Fibroblast of villous mesenchyme (primary cell): ENCODE results near the gene DMPK. TPM values are rescaled to one million over a fixed set of nuclear protein-coding genes. Genes with fewer than 3 reads are reported as not detected.
"Not testable (repeated sequence)": the region's sequence is repeated elsewhere in the genome, so short reads cannot be mapped to it uniquely, and the experiment has no call there.

Source experiments
- DNase-seq: peaks from one replicate; pipeline ENCODE4 v3.0.0-alpha.2; 2010; ENCODE audit warnings: low read depth
- H3K4me3 ChIP-seq: 2 replicates; pipeline ENCODE4 v1.5.1; 2011; ENCODE audit warnings: low read depth, mild to moderate bottlenecking, low read length
- total RNA-seq: library from RNA; depleted of rRNA; stranded (reverse); fragments of >200 nt; gene quantifications from 2 replicates; pipeline ENCODE4 v1.2.3, GENCODE V29; 2012
- TF ChIP-seq, protein P1 (sequence below): IDR thresholded peaks from 2 replicates; pipeline ENCODE4 v1.5.1; 2012; ENCODE audit warnings: low read depth, mild to moderate bottlenecking, low read length; ENCODE audit not compliant: insufficient read depth

Gene DMPK
- total RNA-seq, 1 donor, result 53.1 TPM

DNA sequence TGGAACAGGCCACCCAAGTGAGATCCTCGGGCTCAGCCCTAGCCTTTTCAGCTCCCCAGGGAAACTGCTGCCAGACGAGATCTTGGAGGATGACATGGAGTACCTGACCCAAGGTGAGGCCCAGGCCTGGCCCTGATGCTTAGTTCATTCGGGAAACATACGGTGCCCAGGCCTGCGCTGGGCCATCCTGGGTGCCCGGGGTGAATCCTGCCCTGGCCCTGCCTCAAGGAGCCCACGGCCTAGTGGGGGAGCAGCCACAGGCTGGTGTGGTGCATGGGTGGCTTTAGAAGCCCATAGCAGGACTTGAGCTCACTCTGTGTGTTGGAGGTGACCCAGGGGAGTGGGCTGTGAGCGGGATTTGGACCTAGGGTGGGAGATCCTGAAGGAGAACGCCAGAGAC is 23.4 kb downstream of the DMPK start:
- TF ChIP-seq, protein P1, sequence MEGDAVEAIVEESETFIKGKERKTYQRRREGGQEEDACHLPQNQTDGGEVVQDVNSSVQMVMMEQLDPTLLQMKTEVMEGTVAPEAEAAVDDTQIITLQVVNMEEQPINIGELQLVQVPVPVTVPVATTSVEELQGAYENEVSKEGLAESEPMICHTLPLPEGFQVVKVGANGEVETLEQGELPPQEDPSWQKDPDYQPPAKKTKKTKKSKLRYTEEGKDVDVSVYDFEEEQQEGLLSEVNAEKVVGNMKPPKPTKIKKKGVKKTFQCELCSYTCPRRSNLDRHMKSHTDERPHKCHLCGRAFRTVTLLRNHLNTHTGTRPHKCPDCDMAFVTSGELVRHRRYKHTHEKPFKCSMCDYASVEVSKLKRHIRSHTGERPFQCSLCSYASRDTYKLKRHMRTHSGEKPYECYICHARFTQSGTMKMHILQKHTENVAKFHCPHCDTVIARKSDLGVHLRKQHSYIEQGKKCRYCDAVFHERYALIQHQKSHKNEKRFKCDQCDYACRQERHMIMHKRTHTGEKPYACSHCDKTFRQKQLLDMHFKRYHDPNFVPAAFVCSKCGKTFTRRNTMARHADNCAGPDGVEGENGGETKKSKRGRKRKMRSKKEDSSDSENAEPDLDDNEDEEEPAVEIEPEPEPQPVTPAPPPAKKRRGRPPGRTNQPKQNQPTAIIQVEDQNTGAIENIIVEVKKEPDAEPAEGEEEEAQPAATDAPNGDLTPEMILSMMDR, result no peak
- no peak for DNase-seq
- no peak overlapping the region for H3K4me3 ChIP-seq

DNA sequence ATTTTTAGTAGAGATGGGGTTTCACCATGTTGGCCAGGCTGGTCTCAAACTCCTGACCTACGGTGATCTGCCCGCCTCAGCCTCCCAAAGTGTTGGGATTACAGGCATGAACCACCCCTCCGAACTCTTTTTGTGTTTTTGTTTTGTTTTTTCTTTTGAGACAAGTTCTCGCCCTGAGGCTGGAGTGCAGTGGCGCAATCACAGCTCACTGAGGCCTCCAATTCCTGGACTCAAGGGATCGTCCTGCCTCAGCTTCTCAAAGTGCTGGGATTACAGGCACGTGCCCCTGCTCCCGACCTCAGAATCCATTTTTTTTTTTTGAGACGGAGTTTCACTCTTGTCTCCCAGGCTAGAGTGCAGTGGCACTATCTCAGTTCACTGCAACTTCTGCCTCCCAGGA is 24.6 kb downstream of the DMPK start:
- TF ChIP-seq, protein P1, result no peak
- no peak for DNase-seq
- H3K4me3 ChIP-seq, result no peak overlapping the region

DNA sequence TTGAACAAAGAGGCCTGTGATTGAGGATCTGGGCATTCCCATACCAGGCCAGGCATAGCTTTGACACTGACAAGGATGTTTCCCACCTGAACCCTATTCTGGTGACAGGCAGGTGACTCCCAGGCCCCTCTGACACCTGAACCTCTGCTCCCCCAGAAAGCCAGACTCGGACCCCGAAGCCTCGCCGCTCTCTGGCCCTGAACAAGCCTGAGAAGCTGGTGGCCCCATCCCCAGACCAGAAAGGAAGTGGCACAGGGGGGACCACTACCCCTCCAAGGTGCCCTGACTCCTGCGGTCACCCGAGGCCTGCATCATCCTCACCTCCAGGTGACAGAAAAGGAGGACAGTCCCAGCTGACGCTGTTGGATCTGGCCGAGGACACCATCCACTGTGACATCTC is 28.0 kb downstream of the DMPK start:
- no peak overlapping the region for H3K4me3 ChIP-seq
- TF ChIP-seq, protein P1, result no peak
- no peak for DNase-seq

DNA sequence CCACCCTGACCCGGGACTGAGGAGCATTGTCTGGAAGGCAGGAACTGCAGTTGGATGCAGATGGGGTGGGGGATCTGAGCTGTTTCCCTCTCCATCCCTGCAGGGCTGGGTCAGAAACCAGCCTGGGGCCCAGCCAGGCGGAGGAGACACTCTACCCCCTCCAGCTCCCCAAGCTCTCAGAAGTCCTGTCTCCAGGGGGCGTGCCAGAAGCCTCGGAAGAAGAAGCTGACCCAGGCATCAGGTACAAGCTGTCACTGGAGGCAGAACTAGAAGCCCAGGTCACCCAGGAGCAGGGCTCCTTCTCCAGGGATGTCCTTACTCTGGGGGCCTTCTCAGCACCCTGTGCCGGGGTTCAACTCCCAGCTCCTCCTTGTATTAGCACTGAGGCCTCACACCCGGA is 28.7 kb downstream of the DMPK start:
- TF ChIP-seq, protein P1, result peak; percentile 19
- H3K4me3 ChIP-seq, result no peak overlapping the region
- no peak for DNase-seq

DNA sequence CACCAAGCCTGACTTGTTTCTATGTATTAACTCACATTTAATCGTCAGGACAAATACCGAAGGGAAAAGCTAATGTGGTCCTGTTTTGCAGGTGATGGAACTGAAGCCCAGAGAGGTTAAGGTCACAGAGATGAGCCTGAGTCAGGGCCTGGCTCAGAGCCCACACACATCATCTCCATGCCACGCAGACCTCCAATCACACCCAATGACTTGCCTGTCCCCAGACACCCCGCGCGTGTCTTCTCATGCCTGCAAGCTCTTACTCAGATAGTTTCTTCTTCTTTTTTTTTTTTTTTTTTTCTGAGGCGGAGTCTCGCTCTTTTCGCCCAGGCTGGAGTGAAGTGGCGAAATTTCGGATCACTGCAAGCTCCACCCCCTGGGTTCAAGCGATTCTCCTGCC is 29.7 kb downstream of the DMPK start:
- DNase-seq, result no peak
- H3K4me3 ChIP-seq, result no peak overlapping the region
- TF ChIP-seq, protein P1, result no peak

DNA sequence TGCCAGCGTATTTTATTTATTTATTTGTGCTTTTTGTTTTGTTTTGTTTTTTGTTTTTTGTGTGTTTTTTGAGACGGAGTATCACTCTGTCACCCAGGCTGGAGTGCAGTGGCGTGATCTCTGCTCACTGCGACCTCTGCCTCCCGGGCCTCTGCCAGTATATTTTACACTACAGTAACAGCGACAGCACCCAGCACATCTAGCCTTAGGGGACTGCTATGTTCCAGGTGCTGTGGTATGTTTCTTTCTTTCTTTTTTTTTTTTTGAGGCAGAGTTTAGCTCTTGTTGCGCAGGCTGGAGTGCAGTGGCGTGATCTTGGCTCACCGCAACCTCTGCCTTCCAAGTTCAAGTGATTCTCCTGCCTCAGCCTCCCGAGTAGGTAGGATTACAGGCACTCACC is 30.8 kb downstream of the DMPK start:
- DNase-seq, result not testable (repeated sequence)

DNA sequence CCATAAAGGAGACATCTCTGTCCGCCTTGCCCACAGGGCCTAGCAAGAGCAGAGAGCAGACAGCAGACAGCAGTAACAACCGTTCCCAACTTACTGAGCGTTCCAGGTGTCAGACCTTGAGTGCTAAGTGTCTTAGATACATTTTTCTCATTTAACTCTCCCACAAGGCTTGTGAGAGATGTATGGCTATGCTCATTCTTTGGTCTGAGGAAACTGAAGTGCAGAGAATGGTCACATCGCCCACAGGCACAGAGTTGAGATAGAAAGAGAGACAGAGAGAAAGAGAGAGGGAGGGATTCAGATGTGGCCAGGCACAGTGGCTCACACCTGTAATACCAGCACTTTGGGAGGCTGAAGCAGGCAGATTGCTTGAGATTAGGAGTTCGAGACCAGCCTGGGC is 34.8 kb downstream of the DMPK start:
- DNase-seq, result no peak
- H3K4me3 ChIP-seq, result no peak overlapping the region
- TF ChIP-seq, protein P1, result no peak

More for the DNA sequence above, 30.8 kb downstream of the DMPK start:
- H3K4me3 ChIP-seq, result not testable (repeated sequence)

DNA sequence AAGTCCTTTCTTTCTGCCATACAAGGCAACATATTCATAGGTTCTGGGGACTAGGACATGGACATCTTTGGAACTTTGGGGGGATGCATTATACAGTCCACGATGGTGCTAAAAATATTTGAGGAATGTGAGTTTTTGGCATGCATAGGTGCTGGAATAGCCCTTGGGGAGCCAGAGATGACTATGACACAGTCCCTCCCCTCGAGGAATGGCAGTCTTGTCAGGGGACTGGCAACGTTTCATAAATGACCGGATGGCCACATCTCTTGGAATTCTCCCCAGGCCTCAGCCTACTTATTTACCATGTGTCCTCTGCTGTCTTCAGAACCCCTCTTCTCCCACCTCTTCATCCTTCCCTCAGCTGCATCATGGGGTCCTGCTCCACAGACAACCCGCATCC is 35.4 kb downstream of the DMPK start:
- no peak for DNase-seq
- H3K4me3 ChIP-seq, result no peak overlapping the region
- TF ChIP-seq, protein P1, result no peak
